ENCODE data around the gene PDIK1L. TPM values are rescaled to one million over a fixed set of nuclear protein-coding genes. Genes with fewer than 3 reads are reported as not detected.
A peak's percentile ranks its signal among the peaks of the same experiment; 100 is the strongest.

The PDIK1L gene
- total and polyA plus RNA-seq, 9 of the 15 experiments (the other 6 are each of a cell fraction or from before 2014, with no cell fraction given) = 12.8 to 30.2 (median 21.5) TPM

- TF ChIP-seq E2F5 (CRISPR knock-in tag; IDR thresholded peaks at IDR 0.05) (peak; percentile 91; the same call in 1 of the 2 replicates), MYC (IDR thresholded peaks at IDR 0.05; ENCODE audit: low read depth, low read length) (peak; percentile 95), MYC (CRISPR knock-in tag; IDR thresholded peaks at IDR 0.05; ENCODE audit: borderline replicate concordance, low read depth) (peak; percentile 96; the same call in 1 of the 2 replicates), CSDE1 (IDR thresholded peaks at IDR 0.05) (no peak), THAP12 (CRISPR knock-in tag; IDR thresholded peaks at IDR 0.05) (0 out of 2 replicates have a peak, but pooled peaks have one; percentile 63), SIX5 (IDR thresholded peaks at IDR 0.05; ENCODE audit: borderline replicate concordance in 1 of 2, insufficient read depth in 1 of 2, low read depth in 1 of 2, low read length in 2 of 2) (no peak), NRF1 (conservative IDR thresholded peaks at IDR 0.05 in 1 of 2, IDR thresholded peaks at IDR 0.05 in 1 of 2) (peak in 1 of 2 experiments; percentile 50; a peak in 3 of 4 replicates), IFI16 (CRISPR knock-in tag; IDR thresholded peaks at IDR 0.05) (no peak), RHOXF2B (CRISPR knock-in tag; conservative IDR thresholded peaks at IDR 0.05) (no peak)
Observed at GRCh38 chr1:26161415-26162219, 50.0 kb downstream of the PDIK1L start (continued).
